CD4-positive, alpha-beta T cell treated with Interferon alpha-2 for 1 hour (primary cell): ENCODE results near the gene ACAA1.
"Not testable (repeated sequence)": the region's sequence is repeated elsewhere in the genome, so short reads cannot be mapped to it uniquely, and the experiment has no call there.

Experiments used
- DNase-seq, 2 donors: peaks; one replicate each; pipeline ENCODE4 v3.0.0-alpha.2; 2020 to 2022

The ACAA1 gene

GRCh38 chr3:38136777-38137614 is at the start of gene ACAA1:
Gene ACAA1 (minus strand): TSS chr3:38137127. CDS start chr3:38137035, 92 bp downstream.
- DNase-seq, result peak; percentile 98 to 99

- no peak for DNase-seq
Measured at GRCh38 chr3:38177181-38177580, 40.3 kb upstream of the ACAA1 start.

- no peak for DNase-seq
Measured at GRCh38 chr3:38173834-38174418, 37.0 kb upstream of the ACAA1 start.

- DNase-seq, result no peak
Measured at GRCh38 chr3:38171622-38172021, 34.7 kb upstream of the ACAA1 start.

- DNase-seq, result no peak
Measured at GRCh38 chr3:38170722-38171121, 33.8 kb upstream of the ACAA1 start.

- DNase-seq, result no peak
Measured at GRCh38 chr3:38169027-38169317, 32.0 kb upstream of the ACAA1 start.

GRCh38 chr3:38168151-38169026 is 31.5 kb upstream of the ACAA1 start:
- no peak for DNase-seq

GRCh38 chr3:38167591-38167990 is 30.7 kb upstream of the ACAA1 start:
- no peak for DNase-seq

- DNase-seq, result no peak
Measured at GRCh38 chr3:38165722-38166387, 28.9 kb upstream of the ACAA1 start.

GRCh38 chr3:38164952-38165721 is 28.2 kb upstream of the ACAA1 start, which contains the start of gene OXSR1:
Gene OXSR1 (plus strand): TSS chr3:38165537. CDS start chr3:38165877, 340 bp downstream.
- DNase-seq, result peak; percentile 99

- DNase-seq, result no peak
Measured at GRCh38 chr3:38164643-38164951, 27.7 kb upstream of the ACAA1 start.

GRCh38 chr3:38163841-38164642 is 27.1 kb upstream of the ACAA1 start:
- no peak for DNase-seq

- peak in 1 of 2 donors; percentile 44 for DNase-seq
Measured at GRCh38 chr3:38163117-38163840, 26.4 kb upstream of the ACAA1 start.

- not testable (repeated sequence) for DNase-seq
Measured at GRCh38 chr3:38160704-38161103, 23.8 kb upstream of the ACAA1 start.

- DNase-seq, result no peak
Measured at GRCh38 chr3:38158472-38158871, 21.5 kb upstream of the ACAA1 start.

- DNase-seq, result no peak
Measured at GRCh38 chr3:38157595-38157994, 20.7 kb upstream of the ACAA1 start.

GRCh38 chr3:38157117-38157516 is 20.2 kb upstream of the ACAA1 start:
- no peak for DNase-seq

GRCh38 chr3:38155825-38156224 is 18.9 kb upstream of the ACAA1 start:
- no peak for DNase-seq

GRCh38 chr3:38154625-38155255 is 17.8 kb upstream of the ACAA1 start:
- DNase-seq, result no peak

- DNase-seq, result peak in 1 of 2 donors; percentile 45
Measured at GRCh38 chr3:38154033-38154494, 17.1 kb upstream of the ACAA1 start.
